GM12878 (cell line): Measurements from ENCODE around the gene ORC4. TPM values are rescaled to one million over a fixed set of nuclear protein-coding genes. Genes with fewer than 3 reads are reported as not detected.

Source experiments
- ATAC-seq: fragments of 200-7000 bp; cut with Tn5 transposase; 3 replicates; pipeline ENCODE4 v1.9.1; 2020; ENCODE audit warnings: mild to moderate bottlenecking, moderate library complexity
- BruUV-seq: library from RNA; stranded (reverse); fragments of 400-500 nt; replicated peaks from 2 replicates; lab custom pipeline; 2021; lab: Mats Ljungman, UMichigan
- CTCF ChIA-PET: fragments of 300-600 bp; sonication (Branson Sonifier 250); formaldehyde crosslinking; extraction: SDS; loops from one replicate; lab custom pipeline; 2021; ENCODE audit warnings: inconsistent platforms; lab: Yijun Ruan, JAX
- POLR2A ChIA-PET: fragments of 350-600 bp; formaldehyde crosslinking; extraction: SDS; loops from one replicate; lab custom pipeline; 2021; ENCODE audit warnings: inconsistent platforms; lab: Charles Lee
- RAD21 ChIA-PET: fragments of 300-600 bp; sonication (Branson Sonifier 250); formaldehyde crosslinking; loops from one replicate; lab custom pipeline; 2023; ENCODE audit warnings: antibody characterized with exemption; ENCODE audit not compliant: unreplicated experiment; lab: Charles Lee
- SMC1A ChIA-PET: fragments of 300-600 bp; sonication (Branson Sonifier 250); formaldehyde crosslinking; loops from one replicate; lab custom pipeline; 2023; ENCODE audit not compliant: unreplicated experiment, uncharacterized antibody; lab: Charles Lee
- DNase-seq: peaks from one replicate; pipeline ENCODE4 v3.0.0-alpha.2; 2011; ENCODE audit warnings: low read depth, low spot score
- FAIRE-seq: peaks from 3 replicates; lab custom pipeline; 2011; peaks lifted over from hg19 to GRCh38; lab: Jason Lieb, UNC
- H2AFZ ChIP-seq: 2 replicates; pipeline ENCODE4 v1.6.0; 2011; ENCODE audit warnings: low read depth, low read length, control low read depth; ENCODE audit not compliant: control insufficient read depth
- H3K27ac ChIP-seq: 2 replicates; pipeline ENCODE4 v1.5.1; 2011; ENCODE audit warnings: control low read depth; ENCODE audit not compliant: control insufficient read depth, insufficient read depth
- H3K27me3 ChIP-seq, 2 experiments: replicated peaks in 1 of 2; 2 replicates each; pipeline versions ENCODE4 v1.6.0 to v1.6.1; 2011; ENCODE audit warnings: low read length in 1 of 2; ENCODE audit not compliant: control insufficient read depth in 2 of 2, insufficient read depth in 2 of 2
- H3K36me3 ChIP-seq, 2 experiments: 2 replicates each; pipeline ENCODE4 v1.5.1; 2011; ENCODE audit warnings: low read length in 1 of 2; ENCODE audit not compliant: control insufficient read depth in 2 of 2, insufficient read depth in 2 of 2
- H3K4me1 ChIP-seq: 2 replicates; pipeline ENCODE4 v1.6.1; 2011; ENCODE audit warnings: mild to moderate bottlenecking, low read length, moderate library complexity, mixed read lengths; ENCODE audit not compliant: control insufficient read depth, insufficient read depth
- H3K4me2 ChIP-seq: 2 replicates; pipeline ENCODE4 v1.6.0; 2011; ENCODE audit warnings: control low read depth; ENCODE audit not compliant: control insufficient read depth, insufficient read depth
- H3K4me3 ChIP-seq: fragments of 200-600 bp; sonication (generic); 2 replicates; pipeline ENCODE4 v1.5.1; 2016
- H3K79me2 ChIP-seq: 2 replicates; pipeline ENCODE4 v1.6.0; 2011; ENCODE audit warnings: low read length; ENCODE audit not compliant: control insufficient read depth, insufficient read depth
- H3K9ac ChIP-seq: 2 replicates; pipeline ENCODE4 v1.8.0; 2011; ENCODE audit warnings: low read length, control low read depth, mixed read lengths; ENCODE audit not compliant: control insufficient read depth, insufficient read depth
- H3K9me3 ChIP-seq: replicated peaks from 3 replicates; pipeline ENCODE4 v1.5.1; 2011; ENCODE audit warnings: mild to moderate bottlenecking, low read length; ENCODE audit not compliant: control insufficient read depth, insufficient read depth
- H4K20me1 ChIP-seq: 2 replicates; pipeline ENCODE4 v1.6.0; 2011; ENCODE audit not compliant: control insufficient read depth, insufficient read depth
- ATF2 ChIP-seq: IDR thresholded peaks from 2 replicates; pipeline ENCODE4 v1.6.1; 2012; ENCODE audit warnings: low read length, inconsistent platforms
- BACH1 ChIP-seq: fragments of 450-650 bp; IDR thresholded peaks from 2 replicates; pipeline ENCODE4 v1.6.1; 2017; ENCODE audit warnings: mild to moderate bottlenecking, borderline replicate concordance
- BMI1 ChIP-seq: fragments of 450-650 bp; IDR thresholded peaks from 2 replicates; pipeline ENCODE4 v1.6.1; 2016; ENCODE audit warnings: mild to moderate bottlenecking, moderate library complexity, borderline replicate concordance
- CBFB ChIP-seq: IDR thresholded peaks from 2 replicates; pipeline ENCODE4 v1.6.1; 2016; ENCODE audit warnings: antibody characterized with exemption, low read depth
- CEBPB ChIP-seq, 2 experiments: fragments of 150-350 bp in 1 of 2; IDR thresholded peaks; 2 replicates each; pipeline ENCODE4 v1.6.1; 2012 to 2014; ENCODE audit warnings: low read depth in 2 of 2, low read length in 2 of 2, borderline replicate concordance in 1 of 2, inconsistent platforms in 1 of 2
- FOXK2 ChIP-seq: fragments of 450-650 bp; IDR thresholded peaks from 2 replicates; pipeline ENCODE4 v1.6.1; 2017; ENCODE audit warnings: mild to moderate bottlenecking, moderate library complexity
- IRF4 ChIP-seq: IDR thresholded peaks from 2 replicates; pipeline ENCODE4 v1.6.1; 2011; ENCODE audit warnings: low read depth, low read length
- JUND ChIP-seq: IDR thresholded peaks from 2 replicates; pipeline ENCODE4 v1.6.1; 2012; ENCODE audit warnings: low read depth, mild to moderate bottlenecking, low read length, improper control_type of control experiment, moderate library complexity
- NFYB ChIP-seq: IDR thresholded peaks from 2 replicates; pipeline ENCODE4 v1.6.1; 2011; ENCODE audit warnings: low read depth, mild to moderate bottlenecking, low read length, improper control_type of control experiment, moderate library complexity; ENCODE audit not compliant: insufficient read depth
- NR2C2 ChIP-seq: IDR thresholded peaks from 2 replicates; pipeline ENCODE4 v1.6.1; 2011; ENCODE audit warnings: borderline replicate concordance, low read depth; ENCODE audit not compliant: control insufficient read depth, insufficient read length
- RAD21 ChIP-seq: IDR thresholded peaks from 2 replicates; pipeline ENCODE4 v1.6.1; 2011; ENCODE audit warnings: mild to moderate bottlenecking, low read depth, low read length, moderate library complexity; ENCODE audit not compliant: insufficient read depth
- SMAD5 ChIP-seq: IDR thresholded peaks from 2 replicates; pipeline ENCODE4 v1.6.1; 2016; ENCODE audit warnings: antibody characterized with exemption, low read depth
- TBL1XR1 ChIP-seq: IDR thresholded peaks from 2 replicates; pipeline ENCODE4 v1.6.1; 2012; ENCODE audit warnings: low read depth, low read length, improper control_type of control experiment
- WGBS: methylation state at CpG from one replicate; pipeline ENCODE4 v1.1.6; 2016; ENCODE audit warnings: low lambda C conversion rate; ENCODE audit not compliant: insufficient replicate concordance, insufficient coverage; ENCODE audit errors: missing lambda C conversion rate; 5-methylcytosine and 5-hydroxymethylcytosine counted together
- in situ Hi-C: fragments of 300-500 bp; cut with MboI; formaldehyde crosslinking; loops from 9 replicates; pipeline ENCODE4 v1.14.3; 2018; ENCODE audit warnings: mixed read lengths
- intact Hi-C: fragments of 100-400 bp; cut with micrococcal nuclease; formaldehyde crosslinking; loops from one replicate; pipeline ENCODE4 v1.14.2; 2022; ENCODE audit not compliant: unreplicated experiment
- polyA plus RNA-seq, 11 experiments: library from polyadenylated mRNA; depleted of rRNA in 4 of 11; unstranded in 6 of 11; stranded (reverse) in 5 of 11; fragments of >200 nt; fragmentation: Nextera tagmentation in 4 of 11; fragmentation: Illumina TruSeq in 1 of 11; extraction: Ambion mirVana in 4 of 11; extraction: Trizol in 1 of 11; gene quantifications; 1 replicate in 1 of 11; 2 replicates in 10 of 11; pipeline versions ENCODE4 v1.2.1 to v1.2.3, GENCODE V29; 2011 to 2016; ENCODE audit warnings: inconsistent platforms in 2 of 11, missing spikeins in 2 of 11, low read depth in 1 of 11
- total RNA-seq, 4 experiments: library from RNA; depleted of rRNA in 3 of 4; stranded (reverse); fragments of >200 nt in 3 of 4; fragmentation: Illumina TruSeq in 1 of 4; extraction: Trizol in 1 of 4; gene quantifications; 2 replicates each; pipeline versions ENCODE4 v1.2.1 to v1.2.3, GENCODE V29; 2013 to 2021
- TF ChIP-seq, protein P1 (sequence below): IDR thresholded peaks from 2 replicates; pipeline ENCODE4 v1.6.1; 2011; ENCODE audit warnings: low read depth, mild to moderate bottlenecking, low read length, moderate library complexity, borderline replicate concordance; ENCODE audit errors: extremely low read depth
- TF ChIP-seq, protein P2 (sequence below): IDR thresholded peaks from 2 replicates; pipeline ENCODE4 v1.6.1; 2011; ENCODE audit warnings: mild to moderate bottlenecking, low read depth, low read length, moderate library complexity; ENCODE audit not compliant: insufficient replicate concordance
- TF ChIP-seq, protein P3 (sequence below): fragments of 450-650 bp; IDR thresholded peaks from 2 replicates; pipeline ENCODE4 v1.6.1; 2017; ENCODE audit warnings: borderline replicate concordance

Gene ORC4
- total and polyA plus RNA-seq, 10 of the 15 experiments (the other 5 are each of a cell fraction or from before 2014, with no cell fraction given) = 25.7 to 71.3 (median 52.1) TPM

- peak; percentile 89 for ATAC-seq
- intact Hi-C loops = no loop called here
- CTCF ChIA-PET = interaction anchor here (0.8 to 2.7 kb wide), 7 partner anchors 9 to 467 kb away, joined by 3 to 11 read pairs (median 6); partner anchors contain the start of genes MBD5 and ORC4
- TF ChIP-seq, protein P1, sequence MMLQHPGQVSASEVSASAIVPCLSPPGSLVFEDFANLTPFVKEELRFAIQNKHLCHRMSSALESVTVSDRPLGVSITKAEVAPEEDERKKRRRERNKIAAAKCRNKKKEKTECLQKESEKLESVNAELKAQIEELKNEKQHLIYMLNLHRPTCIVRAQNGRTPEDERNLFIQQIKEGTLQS = no peak
- TF ChIP-seq TBL1XR1 (peak; percentile 46; the same call in 1 of the 2 replicates), RAD21 (0 out of 2 replicates have a peak, but pooled peaks have one; percentile 4), FOXK2 (no peak), BACH1 (peak; percentile 68; the same call in 1 of the 2 replicates), CBFB (no peak), ATF2 (peak; percentile 90), BMI1 (peak; percentile 57; the same call in 1 of the 2 replicates), NR2C2 (no peak), SMAD5 (no peak), JUND (peak; percentile 68; the same call in 1 of the 2 replicates), NFYB (no peak), CEBPB (IDR thresholded peaks at IDR 0.05; ENCODE audit: borderline replicate concordance in 1 of 2, low read depth in 2 of 2, low read length in 2 of 2) (no peak), IRF4 (0 out of 2 replicates have a peak, but pooled peaks have one; percentile 56)
- TF ChIP-seq, protein P2, sequence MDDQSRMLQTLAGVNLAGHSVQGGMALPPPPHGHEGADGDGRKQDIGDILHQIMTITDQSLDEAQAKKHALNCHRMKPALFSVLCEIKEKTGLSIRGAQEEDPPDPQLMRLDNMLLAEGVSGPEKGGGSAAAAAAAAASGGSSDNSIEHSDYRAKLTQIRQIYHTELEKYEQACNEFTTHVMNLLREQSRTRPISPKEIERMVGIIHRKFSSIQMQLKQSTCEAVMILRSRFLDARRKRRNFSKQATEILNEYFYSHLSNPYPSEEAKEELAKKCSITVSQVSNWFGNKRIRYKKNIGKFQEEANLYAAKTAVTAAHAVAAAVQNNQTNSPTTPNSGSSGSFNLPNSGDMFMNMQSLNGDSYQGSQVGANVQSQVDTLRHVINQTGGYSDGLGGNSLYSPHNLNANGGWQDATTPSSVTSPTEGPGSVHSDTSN = no peak
- TF ChIP-seq, protein P3, sequence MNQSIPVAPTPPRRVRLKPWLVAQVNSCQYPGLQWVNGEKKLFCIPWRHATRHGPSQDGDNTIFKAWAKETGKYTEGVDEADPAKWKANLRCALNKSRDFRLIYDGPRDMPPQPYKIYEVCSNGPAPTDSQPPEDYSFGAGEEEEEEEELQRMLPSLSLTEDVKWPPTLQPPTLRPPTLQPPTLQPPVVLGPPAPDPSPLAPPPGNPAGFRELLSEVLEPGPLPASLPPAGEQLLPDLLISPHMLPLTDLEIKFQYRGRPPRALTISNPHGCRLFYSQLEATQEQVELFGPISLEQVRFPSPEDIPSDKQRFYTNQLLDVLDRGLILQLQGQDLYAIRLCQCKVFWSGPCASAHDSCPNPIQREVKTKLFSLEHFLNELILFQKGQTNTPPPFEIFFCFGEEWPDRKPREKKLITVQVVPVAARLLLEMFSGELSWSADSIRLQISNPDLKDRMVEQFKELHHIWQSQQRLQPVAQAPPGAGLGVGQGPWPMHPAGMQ = no peak
These were observed 21.7 kb upstream of the ORC4 start for GRCh38 chr2:148042219-148042618.

More at GRCh38 chr2:148042219-148042618, 21.7 kb upstream of the ORC4 start:
- no TSS peak for BruUV-seq
- FAIRE-seq (no peak), DNase-seq (no peak)
- Histone ChIP-seq H3K4me3 (0 out of 2 replicates have a peak overlapping the region, but pooled peaks have one; percentile 8), H3K9ac (no peak overlapping the region), H3K36me3 (no peaks in the 10 kb centered on the region), H4K20me1 (no peaks in the 10 kb centered on the region), H2AFZ (no peak overlapping the region), H3K4me2 (no peak overlapping the region), H3K27ac (peak overlapping the region; percentile 61), H3K27me3 (no peaks in the 10 kb centered on the region), H3K4me1 (peaks cover 23% of the 10 kb centered on the region), H3K79me2 (peaks cover 4% of the 10 kb centered on the region), H3K9me3 (peaks cover 4% of the 10 kb centered on the region; the same call in 2 of the 3 replicates)
- RAD21 ChIA-PET = interaction anchor here (0.6 to 6.0 kb wide), 12 partner anchors 9 to 603 kb away, joined by 3 to 90 read pairs (median 4); partner anchors contain the start of genes MBD5 and ORC4
- in situ Hi-C loops = no loop called here
- POLR2A ChIA-PET = interaction anchor here (0.8 to 4.0 kb wide), 5 partner anchors 10 to 21 kb away, joined by 4 to 57 read pairs (median 9); partner anchors contain the start of genes MBD5 and ORC4
- WGBS = 66% methylated on average over 2 of the region's 2 CpGs
- SMC1A ChIA-PET = interaction anchor here (0.8 to 6.1 kb wide), 7 partner anchors 9 to 467 kb away, joined by 3 to 177 read pairs (median 4); partner anchors contain the start of genes MBD5 and ORC4
